Stimulated activated CD4-positive, alpha-beta T cell treated with anti-CD3 and anti-CD28 coated beads, Interleukin-15, amount 100 ng/mL, for 1 hour (primary cell): Measurements from ENCODE around the gene CYTH1.
A peak's percentile ranks its signal among the peaks of the same experiment; 100 is the strongest.

Source experiments
- DNase-seq, 2 donors: peaks; one replicate each; pipeline ENCODE4 v3.0.0-alpha.2; 2020; ENCODE audit warnings: low read depth in 1 of 2, low spot score in 1 of 2

The CYTH1 gene

GRCh38 chr17:78781893-78782304, at the start of gene CYTH1:
TSS of gene CYTH1 (minus strand) at chr17:78782273. CDS start at chr17:78782223, 50 bp downstream.
- DNase-seq: no peak

GRCh38 chr17:78829477-78829876, 47.4 kb upstream of the CYTH1 start:
- DNase-seq: no peak

GRCh38 chr17:78828470-78829185, 46.6 kb upstream of the CYTH1 start:
- DNase-seq: no peak

- no peak for DNase-seq
Observed at GRCh38 chr17:78826836-78827509, 44.9 kb upstream of the CYTH1 start.

GRCh38 chr17:78826421-78826820, 44.3 kb upstream of the CYTH1 start:
- no peak for DNase-seq

- no peak for DNase-seq
Observed at GRCh38 chr17:78825696-78826095, 43.6 kb upstream of the CYTH1 start.

- DNase-seq: no peak
Observed at GRCh38 chr17:78824240-78824639, 42.2 kb upstream of the CYTH1 start.

GRCh38 chr17:78823282-78824046, 41.4 kb upstream of the CYTH1 start:
- no peak for DNase-seq

- DNase-seq: no peak
Observed at GRCh38 chr17:78822552-78822951, 40.5 kb upstream of the CYTH1 start.

- DNase-seq: no peak
Observed at GRCh38 chr17:78821961-78822360, 39.9 kb upstream of the CYTH1 start.

GRCh38 chr17:78820841-78821240, 38.8 kb upstream of the CYTH1 start:
- DNase-seq: no peak

GRCh38 chr17:78819806-78820792, 38.0 kb upstream of the CYTH1 start:
- no peak for DNase-seq

- no peak for DNase-seq
Observed at GRCh38 chr17:78819402-78819801, 37.3 kb upstream of the CYTH1 start.

GRCh38 chr17:78818932-78819331, 36.9 kb upstream of the CYTH1 start:
- DNase-seq: peak in 1 of 2 donors; percentile 22

GRCh38 chr17:78818152-78818846, 36.2 kb upstream of the CYTH1 start:
- DNase-seq: no peak

- peak in 1 of 2 donors; percentile 30 for DNase-seq
Observed at GRCh38 chr17:78817123-78817522, 35.0 kb upstream of the CYTH1 start.

GRCh38 chr17:78815696-78816095, 33.6 kb upstream of the CYTH1 start:
- DNase-seq: no peak

GRCh38 chr17:78812855-78813254, 30.8 kb upstream of the CYTH1 start:
- no peak for DNase-seq

- no peak for DNase-seq
Observed at GRCh38 chr17:78808163-78808562, 26.1 kb upstream of the CYTH1 start.

- no peak for DNase-seq
Observed at GRCh38 chr17:78806451-78806850, 24.4 kb upstream of the CYTH1 start.
